K562 (cell line): ENCODE data around the gene PRR36. TPM values are rescaled to one million over a fixed set of nuclear protein-coding genes. Genes with fewer than 3 reads are reported as not detected.
A peak's percentile ranks its signal among the peaks of the same experiment; 100 is the strongest.

ENCODE experiments used
- ASH1L ChIP-seq: fragments of 450-650 bp; IDR thresholded peaks from 2 replicates; pipeline ENCODE4 v1.6.1; 2018; ENCODE audit warnings: borderline replicate concordance, mild to moderate bottlenecking, low read depth; ENCODE audit not compliant: partially characterized antibody
- CREB1 ChIP-seq, 2 experiments: sonication (generic) in 1 of 2; formaldehyde crosslinking in 1 of 2; IDR thresholded peaks; 2 replicates each; pipeline versions ENCODE4 v1.6.1 to v1.8.0; 2012 to 2022; ENCODE audit warnings: inconsistent platforms in 1 of 2, mild to moderate bottlenecking in 1 of 2, missing genetic modification reagents in 1 of 2, moderate library complexity in 1 of 2
- CTBP1 ChIP-seq: fragments of 450-650 bp; IDR thresholded peaks from 2 replicates; pipeline ENCODE4 v1.6.1; 2016; ENCODE audit warnings: borderline replicate concordance
- NUFIP1 ChIP-seq: fragments of 450-650 bp; IDR thresholded peaks from 2 replicates; pipeline ENCODE4 v1.6.1; 2018; ENCODE audit not compliant: partially characterized antibody
- PHTF2 ChIP-seq: fragments of 250-450 bp; sonication (Bioruptor Pico); IDR thresholded peaks from 2 replicates; pipeline ENCODE4 v1.5.0; 2021; ENCODE audit warnings: mild to moderate bottlenecking
- POLR2G ChIP-seq: fragments of 200-400 bp; formaldehyde crosslinking; IDR thresholded peaks from 2 replicates; pipeline ENCODE4 v1.6.1; 2017; ENCODE audit warnings: low read depth, mild to moderate bottlenecking, antibody characterized with exemption, low read length, moderate library complexity
- SAP30 ChIP-seq: fragments of 200-600 bp; sonication (generic); IDR thresholded peaks from 2 replicates; pipeline ENCODE4 v1.6.1; 2012; ENCODE audit warnings: borderline replicate concordance, low read depth, mild to moderate bottlenecking, moderate library complexity, low read length, control low read depth, inconsistent platforms; ENCODE audit not compliant: insufficient read depth, poor library complexity, severe bottlenecking
- TBL1XR1 ChIP-seq, 2 experiments: IDR thresholded peaks; 2 replicates each; pipeline ENCODE4 v1.6.1; 2012; ENCODE audit warnings: improper control_type of control experiment in 2 of 2, low read length in 2 of 2, mild to moderate bottlenecking in 1 of 2
- WHSC1 ChIP-seq: IDR thresholded peaks from one replicate; pipeline ENCODE4 v1.6.1; 2012; ENCODE audit warnings: low read length, control low read depth, inconsistent platforms
- ZNF24 ChIP-seq: fragments of 450-650 bp; IDR thresholded peaks from 2 replicates; pipeline ENCODE4 v1.6.1; 2016
- ZNF253 ChIP-seq: fragments of 250-450 bp; sonication (Bioruptor Pico); conservative IDR thresholded peaks from 2 replicates; pipeline ENCODE4 v1.6.1; 2021; ENCODE audit warnings: mild to moderate bottlenecking
- ZNF384 ChIP-seq: IDR thresholded peaks from 2 replicates; pipeline ENCODE4 v1.6.1; 2012; ENCODE audit warnings: low read depth, low read length, improper control_type of control experiment
- polyA plus RNA-seq, 8 experiments: library from polyadenylated mRNA; depleted of rRNA in 4 of 8; stranded (reverse) in 5 of 8; unstranded in 3 of 8; fragments of >200 nt; fragmentation: Nextera tagmentation in 2 of 8; fragmentation: Illumina TruSeq in 1 of 8; extraction: Ambion mirVana in 2 of 8; extraction: Trizol in 1 of 8; gene quantifications; 2 replicates each; pipeline versions ENCODE4 v1.2.1 to v1.2.3, GENCODE V29; 2011 to 2014; ENCODE audit warnings: inconsistent platforms in 1 of 8, missing spikeins in 1 of 8
- total RNA-seq, 7 experiments: library from RNA; depleted of rRNA in 6 of 7; stranded (reverse); fragments of >200 nt in 6 of 7; fragmentation: Illumina TruSeq in 2 of 7; extraction: Trizol in 2 of 7; gene quantifications; 2 replicates each; pipeline versions ENCODE4 v1.2.1 to v1.2.3, GENCODE V29; 2011 to 2021; ENCODE audit warnings: low replicate concordance in 1 of 7
- TF ChIP-seq, protein P1 (sequence below): sonication (generic); formaldehyde crosslinking; IDR thresholded peaks from 2 replicates; pipeline ENCODE4 v1.8.0; 2022; ENCODE audit warnings: mild to moderate bottlenecking, low read depth, missing genetic modification reagents
- TF ChIP-seq, protein P2 (sequence below): fragments of 250-450 bp; sonication (Bioruptor Pico); IDR thresholded peaks from 2 replicates; pipeline ENCODE4 v1.8.0; 2021; ENCODE audit warnings: mild to moderate bottlenecking, moderate library complexity
- TF ChIP-seq, protein P3 (sequence below): sonication (generic); formaldehyde crosslinking; IDR thresholded peaks from 2 replicates; pipeline ENCODE4 v1.8.1; 2023; ENCODE audit warnings: mild to moderate bottlenecking, missing genetic modification reagents
- TF ChIP-seq, protein P4 (sequence below): fragments of 450-650 bp; IDR thresholded peaks from 2 replicates; pipeline ENCODE4 v1.6.1; 2018; ENCODE audit warnings: mild to moderate bottlenecking, low read depth; ENCODE audit not compliant: partially characterized antibody
- TF ChIP-seq, protein P5 (sequence below): fragments of 250-450 bp; sonication (Bioruptor Pico); IDR thresholded peaks from 2 replicates; pipeline ENCODE4 v1.8.0; 2022; ENCODE audit warnings: moderate library complexity, mild to moderate bottlenecking, inconsistent platforms
- TF ChIP-seq, protein P6 (sequence below): fragments of 250-450 bp; sonication (Bioruptor Pico); IDR thresholded peaks from 2 replicates; pipeline ENCODE4 v1.4.0; 2020

PRR36 gene
- total and polyA plus RNA-seq, 9 of the 15 experiments (the other 6 are each of a cell fraction or from before 2014, with no cell fraction given) = 0.05 to 0.42 (median 0.06) TPM; not detected in 6

DNA sequence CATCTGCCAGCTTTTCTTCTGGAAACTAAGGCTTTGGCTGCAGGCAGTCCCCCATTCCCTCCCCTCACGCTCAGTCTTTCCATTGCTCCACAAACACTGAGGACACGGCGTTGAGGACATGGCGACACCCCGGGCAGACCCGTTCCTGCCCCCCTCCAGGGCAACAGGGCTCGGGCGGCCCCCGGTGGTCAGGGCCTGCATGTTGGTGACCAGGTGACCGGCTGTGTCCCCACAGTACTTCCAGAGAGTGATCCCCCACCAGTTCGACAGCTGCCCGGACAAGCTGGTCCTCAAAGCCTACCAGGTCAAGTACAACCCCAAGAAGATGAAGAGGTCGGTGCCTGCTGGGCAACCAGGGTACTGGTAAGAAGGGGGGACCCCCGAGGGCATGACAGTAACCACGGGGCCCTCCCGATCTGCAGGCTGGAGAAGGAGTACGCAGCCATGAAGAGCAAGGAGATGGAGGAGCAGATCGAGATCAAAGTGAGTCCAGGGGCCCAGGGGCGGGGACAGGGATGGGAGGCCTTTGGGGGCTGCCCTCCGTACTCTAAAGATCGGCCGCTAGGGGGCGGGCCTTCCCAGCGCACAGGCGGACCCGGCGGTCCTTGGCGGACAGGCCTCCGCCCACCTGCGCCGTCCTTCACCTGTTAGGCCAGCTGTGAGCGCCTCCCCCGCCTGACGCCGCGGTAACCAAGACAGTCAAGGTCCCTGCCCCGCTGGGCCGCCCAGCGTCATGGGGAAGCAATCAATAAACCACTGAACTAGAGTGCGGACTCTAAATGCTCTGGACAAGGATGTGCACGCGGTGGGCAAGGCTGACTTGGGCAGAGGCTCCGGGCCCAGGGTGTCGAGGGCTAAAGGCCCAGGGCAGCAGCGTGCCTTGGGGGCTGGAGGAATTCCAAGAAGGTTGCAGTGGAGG lies 21.1 kb downstream of the PRR36 start (continued):
- TF ChIP-seq, protein P1, sequence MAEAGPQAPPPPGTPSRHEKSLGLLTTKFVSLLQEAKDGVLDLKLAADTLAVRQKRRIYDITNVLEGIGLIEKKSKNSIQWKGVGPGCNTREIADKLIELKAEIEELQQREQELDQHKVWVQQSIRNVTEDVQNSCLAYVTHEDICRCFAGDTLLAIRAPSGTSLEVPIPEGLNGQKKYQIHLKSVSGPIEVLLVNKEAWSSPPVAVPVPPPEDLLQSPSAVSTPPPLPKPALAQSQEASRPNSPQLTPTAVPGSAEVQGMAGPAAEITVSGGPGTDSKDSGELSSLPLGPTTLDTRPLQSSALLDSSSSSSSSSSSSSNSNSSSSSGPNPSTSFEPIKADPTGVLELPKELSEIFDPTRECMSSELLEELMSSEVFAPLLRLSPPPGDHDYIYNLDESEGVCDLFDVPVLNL (CRISPR knock-in tag) = 0 out of 2 replicates have a peak, but pooled peaks have one; percentile 25
- TF ChIP-seq CREB1 (IDR thresholded peaks at IDR 0.05) (no peak), CREB1 (CRISPR knock-in tag; IDR thresholded peaks at IDR 0.05) (peak; percentile 28; the same call in 1 of the 2 replicates), WHSC1 (no peak), PHTF2 (CRISPR knock-in tag) (no peak), POLR2G (peak; percentile 37; the same call in 1 of the 2 replicates), TBL1XR1 (IDR thresholded peaks at IDR 0.05; ENCODE audit: low read length in 2 of 2) (no peak), ASH1L (no peak), ZNF253 (CRISPR knock-in tag) (no peak), NUFIP1 (no peak), CTBP1 (peak; percentile 96), SAP30 (no peak), ZNF384 (no peak), ZNF24 (no peak)
- TF ChIP-seq, protein P2, sequence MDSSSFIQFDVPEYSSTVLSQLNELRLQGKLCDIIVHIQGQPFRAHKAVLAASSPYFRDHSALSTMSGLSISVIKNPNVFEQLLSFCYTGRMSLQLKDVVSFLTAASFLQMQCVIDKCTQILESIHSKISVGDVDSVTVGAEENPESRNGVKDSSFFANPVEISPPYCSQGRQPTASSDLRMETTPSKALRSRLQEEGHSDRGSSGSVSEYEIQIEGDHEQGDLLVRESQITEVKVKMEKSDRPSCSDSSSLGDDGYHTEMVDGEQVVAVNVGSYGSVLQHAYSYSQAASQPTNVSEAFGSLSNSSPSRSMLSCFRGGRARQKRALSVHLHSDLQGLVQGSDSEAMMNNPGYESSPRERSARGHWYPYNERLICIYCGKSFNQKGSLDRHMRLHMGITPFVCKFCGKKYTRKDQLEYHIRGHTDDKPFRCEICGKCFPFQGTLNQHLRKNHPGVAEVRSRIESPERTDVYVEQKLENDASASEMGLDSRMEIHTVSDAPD (CRISPR knock-in tag) = no peak
- TF ChIP-seq, protein P3, sequence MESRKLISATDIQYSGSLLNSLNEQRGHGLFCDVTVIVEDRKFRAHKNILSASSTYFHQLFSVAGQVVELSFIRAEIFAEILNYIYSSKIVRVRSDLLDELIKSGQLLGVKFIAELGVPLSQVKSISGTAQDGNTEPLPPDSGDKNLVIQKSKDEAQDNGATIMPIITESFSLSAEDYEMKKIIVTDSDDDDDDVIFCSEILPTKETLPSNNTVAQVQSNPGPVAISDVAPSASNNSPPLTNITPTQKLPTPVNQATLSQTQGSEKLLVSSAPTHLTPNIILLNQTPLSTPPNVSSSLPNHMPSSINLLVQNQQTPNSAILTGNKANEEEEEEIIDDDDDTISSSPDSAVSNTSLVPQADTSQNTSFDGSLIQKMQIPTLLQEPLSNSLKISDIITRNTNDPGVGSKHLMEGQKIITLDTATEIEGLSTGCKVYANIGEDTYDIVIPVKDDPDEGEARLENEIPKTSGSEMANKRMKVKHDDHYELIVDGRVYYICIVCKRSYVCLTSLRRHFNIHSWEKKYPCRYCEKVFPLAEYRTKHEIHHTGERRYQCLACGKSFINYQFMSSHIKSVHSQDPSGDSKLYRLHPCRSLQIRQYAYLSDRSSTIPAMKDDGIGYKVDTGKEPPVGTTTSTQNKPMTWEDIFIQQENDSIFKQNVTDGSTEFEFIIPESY = peak; percentile 35
- TF ChIP-seq, protein P4, sequence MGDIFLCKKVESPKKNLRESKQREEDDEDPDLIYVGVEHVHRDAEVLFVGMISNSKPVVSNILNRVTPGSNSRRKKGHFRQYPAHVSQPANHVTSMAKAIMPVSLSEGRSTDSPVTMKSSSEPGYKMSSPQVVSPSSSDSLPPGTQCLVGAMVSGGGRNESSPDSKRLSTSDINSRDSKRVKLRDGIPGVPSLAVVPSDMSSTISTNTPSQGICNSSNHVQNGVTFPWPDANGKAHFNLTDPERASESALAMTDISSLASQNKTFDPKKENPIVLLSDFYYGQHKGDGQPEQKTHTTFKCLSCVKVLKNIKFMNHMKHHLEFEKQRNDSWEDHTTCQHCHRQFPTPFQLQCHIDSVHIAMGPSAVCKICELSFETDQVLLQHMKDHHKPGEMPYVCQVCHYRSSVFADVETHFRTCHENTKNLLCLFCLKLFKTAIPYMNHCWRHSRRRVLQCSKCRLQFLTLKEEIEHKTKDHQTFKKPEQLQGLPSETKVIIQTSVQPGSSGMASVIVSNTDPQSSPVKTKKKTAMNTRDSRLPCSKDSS = no peak
- TF ChIP-seq, protein P5, sequence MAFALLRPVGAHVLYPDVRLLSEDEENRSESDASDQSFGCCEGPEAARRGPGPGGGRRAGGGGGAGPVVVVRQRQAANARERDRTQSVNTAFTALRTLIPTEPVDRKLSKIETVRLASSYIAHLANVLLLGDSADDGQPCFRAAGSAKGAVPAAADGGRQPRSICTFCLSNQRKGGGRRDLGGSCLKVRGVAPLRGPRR = 0 out of 2 replicates have a peak, but pooled peaks have one; percentile 39
- TF ChIP-seq, protein P6, sequence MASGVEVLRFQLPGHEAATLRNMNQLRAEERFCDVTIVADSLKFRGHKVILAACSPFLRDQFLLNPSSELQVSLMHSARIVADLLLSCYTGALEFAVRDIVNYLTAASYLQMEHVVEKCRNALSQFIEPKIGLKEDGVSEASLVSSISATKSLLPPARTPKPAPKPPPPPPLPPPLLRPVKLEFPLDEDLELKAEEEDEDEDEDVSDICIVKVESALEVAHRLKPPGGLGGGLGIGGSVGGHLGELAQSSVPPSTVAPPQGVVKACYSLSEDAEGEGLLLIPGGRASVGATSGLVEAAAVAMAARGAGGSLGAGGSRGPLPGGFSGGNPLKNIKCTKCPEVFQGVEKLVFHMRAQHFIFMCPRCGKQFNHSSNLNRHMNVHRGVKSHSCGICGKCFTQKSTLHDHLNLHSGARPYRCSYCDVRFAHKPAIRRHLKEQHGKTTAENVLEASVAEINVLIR = no peak
